Measurements from ENCODE around the gene ARHGAP26.

GRCh38 chr5:142997591-142997990 is 227.4 kb downstream of the ARHGAP26 start:
- TF ChIP-seq, protein P1, sequence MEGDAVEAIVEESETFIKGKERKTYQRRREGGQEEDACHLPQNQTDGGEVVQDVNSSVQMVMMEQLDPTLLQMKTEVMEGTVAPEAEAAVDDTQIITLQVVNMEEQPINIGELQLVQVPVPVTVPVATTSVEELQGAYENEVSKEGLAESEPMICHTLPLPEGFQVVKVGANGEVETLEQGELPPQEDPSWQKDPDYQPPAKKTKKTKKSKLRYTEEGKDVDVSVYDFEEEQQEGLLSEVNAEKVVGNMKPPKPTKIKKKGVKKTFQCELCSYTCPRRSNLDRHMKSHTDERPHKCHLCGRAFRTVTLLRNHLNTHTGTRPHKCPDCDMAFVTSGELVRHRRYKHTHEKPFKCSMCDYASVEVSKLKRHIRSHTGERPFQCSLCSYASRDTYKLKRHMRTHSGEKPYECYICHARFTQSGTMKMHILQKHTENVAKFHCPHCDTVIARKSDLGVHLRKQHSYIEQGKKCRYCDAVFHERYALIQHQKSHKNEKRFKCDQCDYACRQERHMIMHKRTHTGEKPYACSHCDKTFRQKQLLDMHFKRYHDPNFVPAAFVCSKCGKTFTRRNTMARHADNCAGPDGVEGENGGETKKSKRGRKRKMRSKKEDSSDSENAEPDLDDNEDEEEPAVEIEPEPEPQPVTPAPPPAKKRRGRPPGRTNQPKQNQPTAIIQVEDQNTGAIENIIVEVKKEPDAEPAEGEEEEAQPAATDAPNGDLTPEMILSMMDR (IDR thresholded peaks at IDR 0.05) = no peak
- TF ChIP-seq POLR2A (IDR thresholded peaks at IDR 0.05) = no peak

All from lower leg skin (tissue), 3 donors.